GM18909 (cell line): ENCODE data around the gene HDAC4.

Experiments
- ATAC-seq: cut with Tn5 transposase; IDR thresholded peaks from one replicate; pipeline ENCODE4 v1.9.1; 2021; ENCODE audit warnings: mild to moderate bottlenecking; ENCODE audit not compliant: unreplicated experiment, poor library complexity

Gene HDAC4

DNA sequence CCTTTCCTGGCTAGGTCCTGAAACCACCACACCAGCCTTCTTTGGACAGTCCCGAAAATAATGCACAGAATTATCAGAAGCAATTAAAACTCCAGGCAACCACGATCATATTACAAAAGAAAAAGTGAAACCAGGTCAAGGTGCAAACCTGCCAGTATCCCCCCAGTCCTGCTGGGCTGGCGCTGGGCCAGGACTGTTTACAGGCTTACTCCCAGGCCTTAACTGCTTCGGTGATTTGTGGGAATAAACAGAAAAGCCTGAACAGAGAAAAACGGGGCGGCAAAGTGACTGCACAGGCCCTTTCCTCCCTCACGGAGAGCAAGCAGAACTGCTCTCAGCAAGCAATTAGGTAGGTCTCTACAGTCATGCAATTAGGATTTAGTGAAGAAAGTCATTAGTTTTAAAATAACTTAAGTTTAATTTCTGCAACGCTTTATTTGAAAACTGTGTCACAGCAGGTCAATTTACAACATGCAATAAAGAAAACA, 1.3 kb downstream of the HDAC4 start:
- no peak for ATAC-seq

DNA sequence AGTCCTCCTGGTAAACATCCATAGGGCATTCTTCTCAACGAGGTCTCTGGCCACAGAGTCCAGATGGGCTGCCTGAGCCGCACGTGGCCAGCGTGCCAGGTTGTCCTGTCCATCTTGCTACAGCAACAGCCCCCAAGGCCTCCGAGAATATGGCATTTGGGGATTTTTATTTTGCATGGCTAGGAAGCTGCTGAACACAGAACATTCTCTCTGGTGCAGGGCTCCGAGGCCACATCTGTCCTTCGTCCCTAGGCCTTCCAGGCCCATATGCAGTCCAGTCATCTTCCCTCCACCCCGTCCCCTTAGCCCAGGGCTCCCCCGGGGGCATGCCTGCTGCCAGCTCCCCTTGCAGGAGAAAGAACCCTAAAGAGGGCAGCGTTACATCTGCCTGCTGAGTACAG, 2.3 kb downstream of the HDAC4 start:
- no peak for ATAC-seq

DNA sequence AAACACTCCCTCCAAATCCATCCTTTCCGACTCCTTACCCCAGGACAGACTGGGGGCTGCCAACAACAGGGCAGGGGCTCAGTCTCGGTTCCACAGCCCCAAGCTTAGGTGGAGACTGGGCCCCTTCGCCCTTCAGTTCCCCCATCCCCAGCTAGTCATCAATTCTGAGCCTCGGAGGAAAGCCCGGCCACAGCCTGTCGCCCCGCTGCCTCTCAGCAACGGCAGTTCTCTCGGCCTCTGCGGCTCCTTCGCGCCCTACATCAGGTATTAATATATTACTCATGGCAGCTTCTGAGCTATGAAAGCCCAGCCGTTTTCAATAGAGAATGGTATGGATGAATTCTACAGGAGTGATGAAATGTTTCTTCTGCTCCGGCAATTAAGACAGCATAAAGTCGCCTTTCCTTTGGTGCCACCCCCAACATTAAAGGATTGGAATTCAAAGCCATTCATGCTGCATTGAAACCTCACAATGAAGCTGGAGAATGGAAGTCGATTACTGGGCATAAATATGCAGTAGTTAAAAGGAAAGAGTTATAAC, 2.8 kb downstream of the HDAC4 start:
- ATAC-seq: no peak

DNA sequence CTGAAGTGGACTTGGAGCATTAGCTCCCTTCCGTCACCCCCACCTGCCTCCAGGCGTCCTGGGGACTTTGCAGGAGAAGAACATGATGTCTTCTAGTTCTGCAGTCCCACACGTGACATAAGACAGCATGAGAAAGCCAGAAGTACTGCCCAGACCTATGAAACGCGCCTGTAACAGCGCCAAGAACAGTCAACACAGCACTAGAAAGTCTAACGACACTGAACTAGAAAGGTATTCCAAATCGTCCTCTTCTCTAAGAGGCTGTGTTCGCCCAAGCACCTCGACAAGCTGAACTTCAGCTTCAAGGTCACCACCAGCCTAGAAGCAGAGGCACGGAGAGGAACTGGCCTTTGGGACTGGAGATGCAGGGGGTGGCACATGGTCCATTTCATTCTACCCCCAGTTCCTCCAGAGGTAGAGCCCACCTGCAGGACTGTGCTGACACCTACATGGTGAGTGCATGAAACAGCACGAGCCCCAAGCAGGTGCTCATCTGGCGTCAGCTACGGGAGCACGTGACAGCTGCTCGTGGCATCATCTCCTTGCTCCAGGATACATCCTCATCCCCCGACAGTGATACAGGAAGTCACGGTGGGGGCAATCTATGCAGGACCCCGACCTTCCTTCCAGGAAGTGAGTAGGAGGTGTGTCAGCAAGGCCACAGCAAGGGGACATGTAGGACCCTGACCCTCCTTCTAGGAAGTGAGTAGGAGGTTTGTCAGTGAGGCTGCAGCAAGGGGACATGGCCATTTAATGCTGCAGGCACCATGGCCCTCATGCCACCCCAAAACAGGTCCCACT, 3.7 kb downstream of the HDAC4 start:
- ATAC-seq: no peak

DNA sequence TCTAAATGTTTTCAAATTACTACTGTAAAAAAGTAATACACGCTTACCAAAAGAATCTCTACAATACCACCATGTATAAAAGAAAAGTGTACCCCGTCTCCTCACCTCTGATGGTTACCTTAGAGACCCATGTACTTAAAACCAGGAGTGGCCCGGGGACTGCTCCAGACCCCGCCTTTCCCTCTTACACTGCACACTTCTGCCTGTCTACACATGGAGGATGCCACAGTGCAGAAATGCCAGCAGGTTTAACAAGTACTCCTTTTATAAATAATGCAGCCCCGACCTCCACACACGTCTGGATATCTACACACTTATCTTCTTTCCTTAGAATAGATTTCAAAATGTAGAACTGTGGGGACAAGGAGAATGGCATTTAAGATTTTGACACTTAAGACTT, 5.3 kb downstream of the HDAC4 start:
- no peak for ATAC-seq

DNA sequence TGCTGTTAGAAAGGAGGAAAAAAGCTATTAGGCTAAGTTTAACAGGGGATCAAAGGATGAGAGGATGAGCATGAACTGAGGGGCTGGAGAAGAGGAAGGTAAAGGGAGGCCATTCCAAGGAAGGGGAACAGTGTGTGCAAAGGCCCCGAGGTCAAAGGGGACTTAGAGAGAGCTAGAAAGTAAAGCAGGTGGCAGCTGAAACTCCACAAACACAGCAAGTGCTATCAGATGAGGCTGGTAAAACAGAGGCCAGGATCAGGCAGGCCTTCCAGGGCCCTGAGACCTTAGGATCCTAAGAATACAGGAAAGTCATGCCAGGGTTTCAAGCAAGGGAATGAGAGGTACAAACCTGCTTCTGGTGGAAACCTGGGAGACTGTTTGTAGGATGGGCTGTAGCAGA, 5.8 kb downstream of the HDAC4 start:
- ATAC-seq: no peak

DNA sequence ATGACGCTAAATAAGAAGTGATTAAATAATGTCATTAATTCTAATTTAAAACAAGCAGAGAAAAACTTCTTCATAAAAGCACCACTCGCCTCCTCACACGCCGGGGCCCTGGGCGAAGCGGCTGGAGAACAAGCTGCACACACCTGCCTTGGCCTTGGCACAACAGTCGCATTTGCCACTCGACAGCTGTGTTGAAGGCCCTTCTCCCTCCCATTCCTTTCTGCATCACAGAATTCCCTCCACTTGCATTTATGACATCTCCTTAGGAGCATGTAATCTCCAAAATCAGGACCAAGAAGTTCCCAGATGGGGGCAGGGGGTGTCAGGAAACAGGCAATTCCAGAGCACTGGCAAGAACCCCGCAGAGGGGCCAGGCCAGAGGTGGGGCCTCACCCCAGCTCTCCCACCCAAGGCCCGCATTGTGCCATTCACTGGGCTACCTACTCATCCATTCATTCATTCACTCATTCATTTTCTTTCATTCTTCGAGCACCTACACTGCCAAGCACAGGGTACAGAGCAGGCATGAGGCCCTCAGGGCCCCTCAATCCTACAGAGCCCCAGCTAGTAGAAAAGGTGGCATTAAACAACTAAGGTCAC, 6.4 kb downstream of the HDAC4 start:
- ATAC-seq: no peak

DNA sequence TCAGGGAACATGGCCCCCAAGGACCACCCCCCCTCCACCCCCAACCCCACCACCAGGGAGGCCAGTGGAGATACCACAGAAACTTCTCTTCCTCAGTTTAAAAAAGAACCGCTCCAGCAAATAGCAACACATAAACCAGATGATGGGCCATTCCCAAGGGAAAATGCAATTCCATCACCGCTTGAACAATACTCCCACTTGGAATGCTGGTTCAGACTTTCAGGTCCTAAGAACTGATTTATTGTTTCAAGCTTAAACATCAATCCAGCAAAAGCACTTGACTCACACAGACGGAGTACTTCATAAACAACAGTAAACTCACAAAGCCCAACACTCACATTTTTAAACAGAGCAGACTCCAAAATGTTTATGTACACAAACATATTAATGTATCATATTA, 6.9 kb downstream of the HDAC4 start:
- ATAC-seq: no peak

DNA sequence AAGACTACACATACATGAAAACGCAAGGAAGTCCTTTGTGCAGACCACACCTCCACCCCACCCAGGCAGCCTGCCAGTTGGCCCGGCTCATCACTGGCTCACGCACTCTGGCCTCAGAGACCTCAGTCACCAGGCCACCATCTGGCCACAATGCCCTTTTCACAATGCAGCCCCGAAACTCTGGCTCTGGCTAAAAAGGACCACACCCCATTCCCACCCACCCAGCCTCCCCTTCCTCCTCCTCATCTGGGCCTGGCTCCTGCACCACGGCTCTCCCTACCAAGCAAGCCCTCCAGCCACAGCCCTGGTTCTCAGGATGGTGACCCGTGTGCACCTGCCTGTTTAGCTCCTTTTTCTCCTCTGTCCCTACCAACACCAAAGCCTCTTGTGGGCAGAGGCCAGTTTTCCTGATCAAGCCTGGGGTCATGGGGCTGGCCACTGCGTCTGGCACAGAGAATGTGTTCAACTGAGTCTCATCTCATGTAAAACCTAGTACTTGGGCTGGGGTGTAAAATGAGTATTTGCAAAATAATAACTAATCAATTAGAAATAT, 7.4 kb downstream of the HDAC4 start:
- no peak for ATAC-seq

DNA sequence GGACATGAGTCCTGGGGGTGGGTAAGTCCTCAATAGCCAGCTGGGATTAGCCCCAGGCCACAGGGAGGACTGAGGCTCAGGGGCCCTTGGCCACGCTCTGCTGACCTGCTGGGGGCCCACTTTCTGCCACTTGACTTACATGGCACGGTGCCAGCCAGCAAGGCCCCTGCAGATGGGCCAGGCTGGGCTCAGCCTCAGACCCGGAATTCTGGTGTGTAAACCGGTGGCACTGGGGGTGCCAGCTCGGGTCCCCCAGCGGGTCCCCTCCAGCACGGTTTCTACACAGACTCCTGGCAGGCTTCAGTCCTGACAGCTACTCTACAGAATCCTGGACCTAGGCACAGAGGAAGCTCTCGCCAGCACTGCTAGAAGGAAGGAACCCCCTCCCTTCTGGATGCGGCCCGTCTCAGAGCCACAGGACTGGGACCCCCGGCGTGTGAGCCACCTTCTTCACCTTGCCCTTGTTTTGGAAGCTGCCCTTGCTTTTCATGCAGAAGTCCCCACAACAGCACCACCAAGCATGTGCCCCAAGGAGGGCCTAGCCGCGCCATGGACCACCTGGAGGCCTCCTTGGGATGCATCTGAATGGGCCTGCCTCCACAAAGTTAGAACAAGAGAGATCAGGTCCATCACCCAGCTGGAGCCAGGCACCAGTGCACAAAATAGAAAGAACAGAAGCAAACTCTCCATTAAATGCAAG, 8.0 kb downstream of the HDAC4 start:
- no peak for ATAC-seq

DNA sequence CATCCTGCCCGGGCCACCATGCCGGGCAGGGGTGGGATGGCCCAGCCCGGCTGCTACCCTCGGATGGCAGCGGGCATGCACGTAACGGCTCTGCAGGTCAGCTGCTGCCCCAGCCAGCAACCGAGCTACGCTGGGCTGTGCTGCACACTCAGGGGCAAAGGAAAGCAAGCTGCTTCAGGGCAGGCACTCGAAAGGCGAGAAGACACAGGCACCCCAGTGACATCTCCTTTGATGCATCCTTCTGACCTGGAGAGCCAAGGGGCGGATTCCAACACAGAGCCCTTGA, 8.8 kb downstream of the HDAC4 start:
- no peak for ATAC-seq

DNA sequence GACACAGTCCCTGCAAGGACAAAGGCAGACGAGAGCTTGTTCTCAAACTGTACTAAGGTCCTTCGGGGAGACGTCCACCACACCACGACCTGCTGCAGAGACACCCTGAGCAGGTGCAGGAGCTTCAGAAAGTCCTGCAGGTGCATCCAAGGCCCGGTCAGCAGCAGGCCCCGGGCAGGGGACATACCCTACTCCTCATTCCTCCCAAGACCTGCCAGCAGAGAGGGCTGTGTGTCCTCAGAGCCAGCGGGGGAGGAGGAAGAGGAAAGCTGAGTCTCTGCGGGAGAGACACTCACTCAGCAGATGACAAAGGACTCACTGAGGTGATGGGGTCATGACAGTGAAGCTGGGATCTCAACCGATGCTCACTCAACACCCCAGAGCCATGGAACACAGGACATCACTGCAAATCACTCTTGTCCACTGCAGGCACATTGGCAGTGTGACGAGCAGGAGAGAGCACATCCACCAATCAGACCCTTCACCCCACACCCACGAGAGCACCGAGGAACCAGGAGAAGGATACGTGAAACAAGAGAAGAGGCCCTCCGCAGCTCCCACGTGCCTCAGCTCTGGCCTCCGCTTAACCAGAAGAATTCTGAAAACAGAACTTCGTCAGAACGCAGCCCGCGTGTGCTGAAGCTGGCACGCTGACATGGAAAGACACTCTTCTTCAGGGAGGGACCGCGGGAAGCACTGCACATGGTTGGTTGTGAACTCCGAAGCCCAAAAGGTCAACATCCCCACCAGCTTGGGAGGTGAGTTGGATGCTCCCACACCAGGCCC, 9.3 kb downstream of the HDAC4 start:
- ATAC-seq: no peak

DNA sequence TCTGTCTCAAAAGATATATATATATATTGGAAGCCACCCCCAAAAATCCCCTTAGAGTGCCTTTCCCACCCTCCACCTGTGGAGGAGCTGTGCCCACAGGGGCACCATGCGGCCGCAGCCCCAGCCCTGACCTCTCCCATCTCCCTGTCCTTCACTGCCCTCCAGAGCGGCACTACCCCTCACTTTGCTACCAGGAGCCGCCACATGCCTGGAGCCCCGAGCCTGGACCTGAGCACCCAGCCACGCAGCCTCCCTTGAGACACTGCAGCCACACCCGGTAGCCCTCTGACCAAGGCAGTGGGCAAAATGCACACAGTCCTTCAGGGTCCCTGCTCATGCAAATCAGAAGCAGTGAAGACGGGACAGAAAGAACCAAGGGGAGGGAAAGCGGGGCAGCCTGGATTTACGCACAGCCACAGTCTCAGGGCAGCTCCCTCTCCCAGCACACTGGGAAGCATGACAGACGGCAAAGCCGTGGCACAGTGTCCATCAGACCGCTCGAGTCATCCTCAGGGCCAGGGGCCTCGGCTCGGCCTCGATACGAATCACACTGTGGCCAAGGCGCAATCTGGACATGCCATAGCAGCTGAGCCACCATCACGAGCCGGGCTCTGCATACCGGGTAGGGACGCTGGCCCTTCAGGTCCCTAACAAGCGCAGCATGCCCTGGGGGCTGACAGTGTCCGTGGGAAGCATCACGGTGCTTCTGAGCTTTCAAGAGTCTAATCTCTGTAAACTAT, 10.1 kb downstream of the HDAC4 start:
- no peak for ATAC-seq

DNA sequence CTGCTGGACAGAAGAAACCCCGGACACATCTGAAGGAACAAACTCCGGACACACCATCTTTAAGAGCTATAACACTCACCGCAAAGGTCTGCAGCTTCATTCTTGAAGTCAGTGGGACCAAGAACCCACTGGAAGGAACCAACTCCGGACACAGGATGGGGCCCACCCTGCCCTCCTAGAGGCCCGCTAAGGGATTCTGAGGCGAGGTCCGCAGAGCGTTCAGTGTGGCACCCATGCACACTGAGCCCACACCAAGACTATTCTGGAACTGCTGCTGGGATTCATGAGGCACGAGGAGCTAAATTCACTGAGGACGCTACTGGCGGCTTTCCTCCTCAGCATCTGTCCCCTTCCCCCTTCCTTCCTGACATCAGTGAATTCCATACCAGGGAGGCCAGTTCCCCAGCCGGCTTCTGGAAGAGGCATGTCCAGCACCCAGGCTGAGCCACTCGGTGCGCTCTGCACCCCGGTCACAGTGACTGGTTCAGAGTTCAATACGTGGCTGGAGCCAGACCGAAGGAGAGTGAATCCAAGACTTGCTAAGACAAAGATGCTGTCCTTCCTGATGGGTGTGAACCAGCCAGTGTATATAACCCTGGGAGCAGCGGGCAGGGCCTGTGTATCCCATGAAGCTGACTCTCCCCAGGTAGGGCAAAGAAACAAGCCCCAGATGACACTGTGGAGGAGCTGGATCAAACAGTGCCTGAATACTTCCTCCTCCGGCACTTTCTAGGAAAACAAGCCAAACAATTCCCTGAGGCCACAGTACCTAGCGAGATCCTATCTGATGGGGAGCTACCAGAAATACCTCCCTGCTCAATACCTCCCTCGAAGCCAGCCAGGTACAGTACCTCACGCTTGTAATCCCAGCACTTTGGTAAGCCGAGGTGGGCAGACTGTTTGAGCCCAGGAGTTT, 11.1 kb downstream of the HDAC4 start:
- ATAC-seq: no peak

DNA sequence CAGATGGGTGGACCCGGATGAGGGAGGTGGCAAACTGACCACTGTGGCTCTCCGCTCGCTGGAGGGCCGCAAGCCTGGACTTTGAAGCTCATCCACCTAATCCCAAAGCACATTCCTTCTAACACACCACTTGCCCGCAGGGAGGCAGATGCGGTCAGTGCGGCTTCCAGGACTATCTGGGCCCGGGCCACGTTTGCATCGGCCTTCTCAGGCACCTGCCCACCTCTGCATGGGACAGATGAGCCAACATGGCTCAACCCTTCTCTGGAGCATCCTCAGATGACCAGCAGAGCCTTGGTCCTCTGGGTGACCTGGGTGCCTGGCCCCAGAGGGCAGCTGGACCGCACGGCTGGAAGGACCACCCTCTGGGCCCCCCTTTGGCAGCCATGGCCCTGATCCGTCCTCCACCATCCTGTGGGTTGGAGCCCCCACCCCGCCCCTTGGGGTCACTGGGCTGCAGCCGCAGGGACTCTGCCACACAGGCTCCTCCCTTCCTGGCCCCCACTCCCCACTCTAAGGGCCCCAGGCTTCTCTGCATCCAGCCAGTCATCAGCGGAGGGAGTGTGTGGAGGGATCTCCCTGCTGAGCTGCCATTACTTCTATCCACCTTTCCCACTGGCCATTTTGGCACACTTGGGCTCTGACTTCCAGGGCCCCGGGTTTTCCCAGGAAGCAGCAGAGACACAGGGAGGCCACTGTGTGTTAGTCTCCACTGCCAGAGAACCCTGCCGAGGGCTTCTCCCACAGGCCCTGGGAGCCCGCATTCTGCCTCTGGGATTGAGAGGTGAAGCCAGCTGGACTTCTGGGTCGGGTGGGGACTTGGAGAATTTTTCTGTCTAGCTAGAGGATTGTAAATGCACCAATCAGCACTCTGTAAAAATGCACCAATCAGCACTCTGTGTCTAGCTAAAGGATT, 12.3 kb downstream of the HDAC4 start:
- no peak for ATAC-seq

DNA sequence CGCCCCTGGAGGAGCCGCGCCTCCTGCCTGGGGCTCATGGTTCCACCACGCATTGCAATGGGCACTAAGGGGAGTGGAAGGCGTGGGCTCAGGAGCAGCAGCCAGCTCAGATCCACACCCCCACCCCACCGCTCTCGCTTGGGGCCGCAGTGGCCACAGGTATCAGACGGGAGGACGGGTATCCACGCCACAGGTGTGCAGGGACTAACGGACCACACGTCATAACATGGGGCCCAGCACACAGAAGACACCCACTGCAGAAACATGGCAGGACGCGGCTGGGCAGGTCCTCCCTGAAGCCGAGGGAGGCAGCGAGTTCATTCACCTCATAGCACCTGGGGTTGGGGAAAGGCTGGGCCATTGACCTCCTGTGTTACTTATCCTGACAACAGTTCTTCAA, 13.0 kb downstream of the HDAC4 start:
- no peak for ATAC-seq

DNA sequence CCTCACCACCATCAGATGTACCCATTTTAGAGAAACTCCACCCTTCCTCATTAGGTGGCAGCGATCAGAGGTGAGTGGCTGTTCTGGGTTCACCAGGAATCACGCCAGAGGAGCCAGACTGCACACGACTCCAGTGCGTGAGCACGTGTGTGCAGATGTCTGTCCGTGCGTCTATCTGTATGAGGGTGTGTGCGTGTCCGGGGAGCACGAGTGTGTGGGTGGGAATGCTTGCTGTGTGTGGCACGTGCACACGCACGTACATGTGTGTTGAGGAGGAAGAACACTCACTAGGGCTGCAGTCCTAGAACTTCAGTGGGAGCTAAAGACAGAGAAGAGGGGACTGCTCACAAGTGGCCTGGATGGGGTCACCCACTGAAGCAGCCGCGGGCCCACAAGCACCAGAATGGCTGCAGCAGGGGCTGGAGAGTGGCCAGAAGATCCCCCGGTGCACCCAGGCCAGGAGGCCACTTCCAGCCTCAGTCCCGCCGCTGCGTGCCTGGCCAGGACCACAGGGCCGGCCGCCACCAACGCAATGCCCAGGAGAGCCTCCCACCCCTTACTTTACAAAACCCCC, 13.9 kb downstream of the HDAC4 start:
- ATAC-seq: no peak
